22Rv1 (cell line): ENCODE results near the gene CERS5.

ENCODE experiments used
- H3K27ac ChIP-seq: fragments of 450-650 bp; 2 replicates; pipeline ENCODE4 v1.5.1; 2017
- CTCF ChIP-seq: fragments of 450-650 bp; IDR thresholded peaks from 2 replicates; pipeline ENCODE4 v1.5.1; 2017; ENCODE audit warnings: mild to moderate bottlenecking
- ZFX ChIP-seq: fragments of 450-650 bp; IDR thresholded peaks from 2 replicates; pipeline ENCODE4 v1.6.1; 2017; ENCODE audit warnings: antibody characterized with exemption, borderline replicate concordance

CERS5 gene

GRCh38 chr12:50205648-50206047, 38.5 kb upstream of the CERS5 start:
- TF ChIP-seq ZFX: no peak
- TF ChIP-seq CTCF: no peak
- H3K27ac ChIP-seq: no peak overlapping the region

- no peak overlapping the region for H3K27ac ChIP-seq
Measured at GRCh38 chr12:50203691-50204090, 36.5 kb upstream of the CERS5 start.

GRCh38 chr12:50201987-50202521, 34.9 kb upstream of the CERS5 start:
- H3K27ac ChIP-seq: peak overlapping the region; percentile 83
- TF ChIP-seq ZFX (no peak), CTCF (no peak)

More at GRCh38 chr12:50203691-50204090, 36.5 kb upstream of the CERS5 start:
- TF ChIP-seq ZFX (no peak), CTCF (no peak)

- TF ChIP-seq CTCF (no peak), ZFX (no peak)
- no peak overlapping the region for H3K27ac ChIP-seq
Measured at GRCh38 chr12:50200552-50201273, 33.5 kb upstream of the CERS5 start.

GRCh38 chr12:50198829-50199228, 31.7 kb upstream of the CERS5 start:
- TF ChIP-seq ZFX (no peak), CTCF (no peak)
- no peak overlapping the region for H3K27ac ChIP-seq

- TF ChIP-seq ZFX (no peak), CTCF (no peak)
- no peak overlapping the region for H3K27ac ChIP-seq
Measured at GRCh38 chr12:50197297-50197727, 30.1 kb upstream of the CERS5 start.

- no peak for TF ChIP-seq ZFX
- no peak for TF ChIP-seq CTCF
- H3K27ac ChIP-seq: no peak overlapping the region
Measured at GRCh38 chr12:50196537-50196936, 29.4 kb upstream of the CERS5 start.
